ENCODE measurements around the gene ZNF74. TPM values are rescaled to one million over a fixed set of nuclear protein-coding genes. Genes with fewer than 3 reads are reported as not detected.

ZNF74 gene
- total and polyA plus RNA-seq, 2 experiments from 2014 or later: 15.6 to 17.9 TPM

DNA sequence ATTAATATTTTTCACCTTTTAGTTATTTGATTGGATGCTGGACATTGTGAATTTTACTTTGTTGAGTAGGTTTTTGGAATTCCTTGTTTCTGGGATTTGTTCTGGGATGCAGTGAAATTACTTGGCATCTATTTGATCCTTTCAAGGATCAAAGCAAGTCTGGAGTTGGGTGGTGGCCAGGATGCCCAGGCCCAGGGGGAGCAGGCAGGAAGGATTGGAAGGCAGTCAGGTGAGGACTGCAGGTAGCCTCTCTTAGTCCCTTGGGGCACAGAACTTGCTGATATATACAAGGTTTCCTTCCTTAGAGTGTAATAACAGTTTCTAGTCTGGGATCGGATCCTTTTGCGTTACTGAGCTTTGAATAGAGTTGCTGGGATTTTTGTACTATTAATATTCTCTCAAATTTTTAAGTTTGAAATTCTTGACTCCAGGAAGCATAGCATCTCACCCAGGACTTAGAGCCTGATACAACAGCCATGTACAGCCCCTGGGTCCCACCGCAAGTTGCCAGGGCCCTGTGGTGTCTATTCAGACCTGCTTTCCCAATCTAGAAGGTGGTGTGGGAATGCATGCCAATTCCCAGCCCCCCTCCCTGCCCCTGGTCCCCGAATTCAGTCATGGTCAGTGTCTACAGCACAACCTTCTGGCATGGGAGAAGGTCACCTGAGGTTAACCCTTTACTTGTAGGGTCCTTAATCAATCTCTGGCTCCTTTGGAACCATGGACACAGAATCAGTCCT, 6.1 kb downstream of the ZNF74 start:
- no peaks in the 10 kb centered on the region for H3K36me3 ChIP-seq (replicated peaks; ENCODE audit: insufficient read depth, low read depth)
- peaks cover 19% of the 10 kb centered on the region for H3K4me1 ChIP-seq (ENCODE audit: insufficient read depth)
- H3K27ac ChIP-seq: no peak overlapping the region
- no peaks in the 10 kb centered on the region for H3K27me3 ChIP-seq
- peaks cover 6% of the 10 kb centered on the region for H4K20me1 ChIP-seq (ENCODE audit: insufficient read depth, poor library complexity, severe bottlenecking)
- peaks cover 56% of the 10 kb centered on the region for H3K79me2 ChIP-seq
- 85% methylated on average over 4 of the region's 4 CpGs for WGBS (ENCODE audit: low lambda C conversion rate, missing lambda C conversion rate)
- H2AFZ ChIP-seq: no peak overlapping the region
- DNase-seq (ENCODE audit: low spot score): no peak
- no peak overlapping the region for H3K4me2 ChIP-seq
- H3K9me3 ChIP-seq (ENCODE audit: low read depth): no peaks in the 10 kb centered on the region
- no peaks in the 10 kb centered on the region for H3K9me2 ChIP-seq (replicated peaks; ENCODE audit: insufficient read depth)
- TF ChIP-seq CTCF (IDR thresholded peaks at IDR 0.05; ENCODE audit: poor library complexity) (no peak), EZH2 (IDR thresholded peaks at IDR 0.05; ENCODE audit: borderline replicate concordance) (no peak), EZH2phosphoT487 (IDR thresholded peaks at IDR 0.05; ENCODE audit: low read depth, severe bottlenecking, unreplicated experiment) (no peak)
- no peak overlapping the region for H3K4me3 ChIP-seq

DNA sequence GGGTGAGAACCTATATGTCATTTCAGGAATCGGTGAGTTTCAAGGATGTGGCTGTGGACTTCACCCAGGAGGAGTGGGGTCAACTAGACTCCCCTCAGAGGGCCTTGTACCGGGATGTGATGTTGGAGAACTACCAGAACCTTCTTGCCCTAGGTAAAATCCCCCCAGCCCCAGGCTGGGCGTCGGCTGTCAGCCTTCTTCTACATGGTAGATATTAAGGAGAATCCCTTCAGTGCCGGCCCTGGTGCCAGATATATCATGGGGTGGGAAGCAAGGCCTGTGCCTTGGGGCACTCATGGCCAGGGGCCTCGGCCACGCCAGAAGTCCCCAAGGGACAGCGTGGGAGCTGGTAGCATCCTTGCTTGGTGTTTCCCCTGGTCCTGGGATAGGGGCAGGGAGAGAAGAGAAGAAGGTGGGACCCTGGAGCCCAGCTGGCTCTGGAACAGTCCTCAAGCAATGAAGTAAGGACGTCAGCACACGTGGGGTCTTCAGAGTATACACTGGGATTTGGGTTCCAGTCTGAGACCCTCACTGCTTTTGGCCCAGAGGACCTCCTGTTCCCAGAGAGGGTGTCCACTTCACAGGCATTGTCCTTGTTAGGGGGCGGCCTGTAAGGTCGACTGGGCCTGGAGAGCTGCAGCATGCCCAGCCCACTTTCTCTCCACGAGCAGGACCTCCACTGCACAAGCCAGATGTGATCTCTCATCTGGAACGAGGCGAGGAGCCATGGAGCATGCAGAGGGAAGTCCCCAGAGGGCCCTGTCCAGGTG, 6.8 kb downstream of the ZNF74 start:
- Histone ChIP-seq H3K27me3 (no peaks in the 10 kb centered on the region), H3K4me3 (no peak overlapping the region), H2AFZ (no peak overlapping the region), H4K20me1 (ENCODE audit: insufficient read depth, poor library complexity, severe bottlenecking) (peaks cover 6% of the 10 kb centered on the region), H3K27ac (no peak overlapping the region), H3K36me3 (replicated peaks; ENCODE audit: insufficient read depth, low read depth) (no peaks in the 10 kb centered on the region), H3K4me1 (ENCODE audit: insufficient read depth) (peaks cover 12% of the 10 kb centered on the region), H3K4me2 (no peak overlapping the region), H3K9me2 (replicated peaks; ENCODE audit: insufficient read depth) (no peaks in the 10 kb centered on the region), H3K79me2 (peaks cover 48% of the 10 kb centered on the region), H3K9me3 (ENCODE audit: low read depth) (no peaks in the 10 kb centered on the region)
- WGBS (ENCODE audit: low lambda C conversion rate, missing lambda C conversion rate): 96% methylated on average over 15 of the region's 15 CpGs
- TF ChIP-seq EZH2phosphoT487 (IDR thresholded peaks at IDR 0.05; ENCODE audit: low read depth, severe bottlenecking, unreplicated experiment): no peak
- no peak for TF ChIP-seq CTCF (IDR thresholded peaks at IDR 0.05; ENCODE audit: poor library complexity)
- TF ChIP-seq EZH2 (IDR thresholded peaks at IDR 0.05; ENCODE audit: borderline replicate concordance): no peak
- DNase-seq (ENCODE audit: low spot score): no peak

- H3K79me2 ChIP-seq: peaks cover 42% of the 10 kb centered on the region
- H2AFZ ChIP-seq: no peak overlapping the region
- 98% methylated on average over 10 of the region's 13 CpGs for WGBS (ENCODE audit: low lambda C conversion rate, missing lambda C conversion rate)
- H3K9me2 ChIP-seq (replicated peaks; ENCODE audit: insufficient read depth): no peaks in the 10 kb centered on the region
- no peaks in the 10 kb centered on the region for H3K27me3 ChIP-seq
- H3K9me3 ChIP-seq (ENCODE audit: low read depth): no peaks in the 10 kb centered on the region
- H4K20me1 ChIP-seq (ENCODE audit: insufficient read depth, poor library complexity, severe bottlenecking): peaks cover under 1% of the 10 kb centered on the region
- H3K27ac ChIP-seq: no peak overlapping the region
- TF ChIP-seq EZH2phosphoT487 (IDR thresholded peaks at IDR 0.05; ENCODE audit: low read depth, severe bottlenecking, unreplicated experiment) (no peak), CTCF (IDR thresholded peaks at IDR 0.05; ENCODE audit: poor library complexity) (no peak), EZH2 (IDR thresholded peaks at IDR 0.05; ENCODE audit: borderline replicate concordance) (no peak)
- no peaks in the 10 kb centered on the region for H3K36me3 ChIP-seq (replicated peaks; ENCODE audit: insufficient read depth, low read depth)
- H3K4me2 ChIP-seq: no peak overlapping the region
- H3K4me3 ChIP-seq: no peak overlapping the region
- H3K4me1 ChIP-seq (ENCODE audit: insufficient read depth): peaks cover 6% of the 10 kb centered on the region
- no peak for DNase-seq (ENCODE audit: low spot score)
These were observed 7.5 kb downstream of the ZNF74 start for GRCh38 chr22:20401376-20402014.
